HepG2 (cell line): ENCODE results near the gene AKAP3. TPM values are rescaled to one million over a fixed set of nuclear protein-coding genes. Genes with fewer than 3 reads are reported as not detected.

ENCODE experiments used
- ATAC-seq: fragments of 200-7000 bp; cut with Tn5 transposase; 3 replicates; pipeline ENCODE4 v1.9.1; 2020; ENCODE audit warnings: mild to moderate bottlenecking, moderate library complexity
- BruUV-seq: library from RNA; stranded (reverse); fragments of 400-500 nt; replicated peaks from 2 replicates; lab custom pipeline; 2021; lab: Mats Ljungman, UMichigan
- CTCF ChIA-PET: fragments of 300-600 bp; formaldehyde crosslinking; extraction: SDS; loops from one replicate; lab custom pipeline; 2021; ENCODE audit warnings: low total read pairs, inconsistent platforms, low intra/inter-chr PET ratio; lab: Yijun Ruan, JAX
- POLR2A ChIA-PET: fragments of 350-600 bp; sonication (Branson Sonifier 250); formaldehyde crosslinking; loops from one replicate; lab custom pipeline; 2020; ENCODE audit warnings: antibody characterized with exemption, inconsistent platforms; lab: Yijun Ruan, JAX
- DNase-seq: peaks from one replicate; pipeline ENCODE4 v3.0.0-alpha.2; 2015; ENCODE audit warnings: low spot score
- FAIRE-seq: peaks from 3 replicates; lab custom pipeline; 2011; peaks lifted over from hg19 to GRCh38; lab: Jason Lieb, UNC
- H2AFZ ChIP-seq: one replicate; pipeline ENCODE4 v1.6.1; 2011; ENCODE audit warnings: low read length, inconsistent platforms
- H3K27ac ChIP-seq: fragments of 300-600 bp; 3 replicates; pipeline ENCODE4 v1.8.0; 2011; ENCODE audit warnings: mixed run types, mild to moderate bottlenecking, mixed read lengths, low read length, inconsistent platforms; ENCODE audit not compliant: insufficient read depth; ENCODE audit errors: extremely low read length
- H3K27me3 ChIP-seq, 2 experiments: fragments of 200-600 bp in 1 of 2; 2 replicates in 1 of 2; 3 replicates in 1 of 2; pipeline versions ENCODE4 v1.6.0 to v1.8.0; 2011; ENCODE audit warnings: low read length in 2 of 2, mild to moderate bottlenecking in 2 of 2, moderate library complexity in 2 of 2, inconsistent platforms in 1 of 2; ENCODE audit not compliant: insufficient read depth in 2 of 2, control insufficient read depth in 1 of 2
- H3K36me3 ChIP-seq, 2 experiments: fragments of 200-600 bp in 1 of 2; replicated peaks in 1 of 2; 2 replicates in 1 of 2; 3 replicates in 1 of 2; pipeline versions ENCODE4 v1.5.1 to v1.8.0; 2011; ENCODE audit warnings: low read length in 2 of 2, inconsistent platforms in 1 of 2; ENCODE audit not compliant: insufficient read depth in 2 of 2, control insufficient read depth in 1 of 2
- H3K4me1 ChIP-seq: 2 replicates; pipeline ENCODE4 v1.5.1; 2012; ENCODE audit warnings: low read length, inconsistent platforms; ENCODE audit not compliant: insufficient read depth
- H3K4me2 ChIP-seq: 2 replicates; pipeline ENCODE4 v1.6.0; 2011; ENCODE audit warnings: low read depth, low read length, inconsistent platforms
- H3K4me3 ChIP-seq, 3 experiments: fragments of 200-600 bp in 1 of 3; sonication (generic), shearing (Covaris generic) in 1 of 3; replicated peaks in 1 of 3; 2 replicates each; pipeline ENCODE4 v1.5.1; 2011 to 2016; ENCODE audit warnings: low read length in 3 of 3, inconsistent platforms in 2 of 3, low read depth in 2 of 3, mild to moderate bottlenecking in 2 of 3, control low read depth in 1 of 3, mixed read lengths in 1 of 3; ENCODE audit not compliant: insufficient read depth in 1 of 3
- H3K79me2 ChIP-seq: one replicate; pipeline ENCODE4 v1.6.1; 2011; ENCODE audit warnings: low read length, inconsistent platforms; ENCODE audit not compliant: insufficient read depth
- H3K9ac ChIP-seq: 2 replicates; pipeline ENCODE4 v1.6.0; 2011; ENCODE audit warnings: mild to moderate bottlenecking, low read depth, low read length, inconsistent platforms; ENCODE audit not compliant: insufficient read depth
- H3K9me3 ChIP-seq: 2 replicates; pipeline ENCODE4 v1.5.1; 2012; ENCODE audit warnings: mild to moderate bottlenecking, low read length
- H4K20me1 ChIP-seq: 2 replicates; pipeline ENCODE4 v1.6.0; 2011; ENCODE audit warnings: inconsistent platforms, mild to moderate bottlenecking, low read length, moderate library complexity; ENCODE audit not compliant: insufficient read depth
- ATRX ChIP-seq: sonication (generic); formaldehyde crosslinking; IDR thresholded peaks from 2 replicates; pipeline ENCODE4 v1.4.0; 2020; ENCODE audit warnings: missing genetic modification reagents, borderline replicate concordance
- CC2D1A ChIP-seq: sonication (generic); formaldehyde crosslinking; IDR thresholded peaks from 2 replicates; pipeline ENCODE4 v1.8.1; 2023; ENCODE audit warnings: mild to moderate bottlenecking, missing genetic modification reagents
- CENPX ChIP-seq: sonication (generic); formaldehyde crosslinking; IDR thresholded peaks from 2 replicates; pipeline ENCODE4 v1.9.0; 2021; ENCODE audit warnings: mild to moderate bottlenecking, missing genetic modification reagents, moderate library complexity
- KDM4B ChIP-seq: sonication (generic); formaldehyde crosslinking; IDR thresholded peaks from 2 replicates; pipeline ENCODE4 v1.4.0; 2020; ENCODE audit warnings: missing genetic modification reagents
- MBD4 ChIP-seq: IDR thresholded peaks from 2 replicates; pipeline ENCODE4 v1.6.1; 2012; ENCODE audit warnings: low read length, inconsistent platforms, borderline replicate concordance
- RFX3 ChIP-seq: IDR thresholded peaks from 2 replicates; pipeline ENCODE4 v1.6.1; 2016; ENCODE audit warnings: missing biosample characterization, missing genetic modification reagents
- TBL1XR1 ChIP-seq: fragments of 150-350 bp; IDR thresholded peaks from 2 replicates; pipeline ENCODE4 v1.6.1; 2014; ENCODE audit warnings: borderline replicate concordance, low read length; ENCODE audit not compliant: partially characterized antibody
- ZMYM3 ChIP-seq: sonication (generic); formaldehyde crosslinking; IDR thresholded peaks from 2 replicates; pipeline ENCODE4 v1.5.1; 2020; ENCODE audit warnings: mild to moderate bottlenecking, missing genetic modification reagents
- ZNF143 ChIP-seq: sonication (generic); formaldehyde crosslinking; IDR thresholded peaks from 2 replicates; pipeline ENCODE4 v1.4.0; 2020; ENCODE audit warnings: missing genetic modification reagents
- ZNF292 ChIP-seq: sonication (generic); formaldehyde crosslinking; IDR thresholded peaks from 2 replicates; pipeline ENCODE4 v1.8.1; 2022; ENCODE audit warnings: mild to moderate bottlenecking, low read depth, missing genetic modification reagents, borderline replicate concordance
- ZSCAN21 ChIP-seq: sonication (generic); formaldehyde crosslinking; IDR thresholded peaks from 2 replicates; pipeline ENCODE4 v1.8.0; 2022; ENCODE audit warnings: mild to moderate bottlenecking, missing genetic modification reagents, moderate library complexity, borderline replicate concordance
- WGBS: methylation state at CpG from one replicate; pipeline ENCODE4 v1.1.6; 2017; ENCODE audit warnings: low lambda C conversion rate; 5-methylcytosine and 5-hydroxymethylcytosine counted together
- in situ Hi-C: cut with HindIII; loops from 2 replicates; pipeline ENCODE4 v1.10.0; 2017; ENCODE audit warnings: low pct_unique_long_range_greater_than_20kb; ENCODE audit not compliant: extremely low pct_ligation_motif_present
- intact Hi-C: fragments of 100-400 bp; cut with micrococcal nuclease; formaldehyde crosslinking; loops from one replicate; pipeline ENCODE4 v1.10.0; 2022; ENCODE audit not compliant: unreplicated experiment
- polyA plus RNA-seq, 8 experiments: library from polyadenylated mRNA; depleted of rRNA in 3 of 8; stranded (reverse) in 7 of 8; unstranded in 1 of 8; fragments of >200 nt; fragmentation: Illumina TruSeq in 4 of 8; extraction: Trizol in 4 of 8; gene quantifications; 2 replicates each; pipeline versions ENCODE4 v1.2.1 to v1.2.3, GENCODE V29; 2011 to 2016; ENCODE audit warnings: low read depth in 4 of 8, missing spikeins in 1 of 8, mixed read lengths in 1 of 8; ENCODE audit not compliant: insufficient read depth in 1 of 8
- total RNA-seq, 5 experiments: library from RNA; depleted of rRNA; stranded (reverse); fragments of >200 nt; fragmentation: Illumina TruSeq; extraction: Trizol; gene quantifications; 2 replicates each; pipeline ENCODE4 v1.2.3, GENCODE V29; 2016; ENCODE audit warnings: low read depth in 1 of 5
- TF ChIP-seq, protein P1 (sequence below): sonication (generic); formaldehyde crosslinking; IDR thresholded peaks from 2 replicates; pipeline ENCODE4 v1.8.0; 2022; ENCODE audit warnings: mild to moderate bottlenecking, missing genetic modification reagents, borderline replicate concordance
- TF ChIP-seq, protein P2 (sequence below): sonication (generic); formaldehyde crosslinking; IDR thresholded peaks from 2 replicates; pipeline ENCODE4 v1.5.1; 2020; ENCODE audit warnings: missing genetic modification reagents, mild to moderate bottlenecking, borderline replicate concordance
- TF ChIP-seq, protein P3 (sequence below): sonication (generic); formaldehyde crosslinking; IDR thresholded peaks from 2 replicates; pipeline ENCODE4 v1.4.0; 2020; ENCODE audit warnings: missing genetic modification reagents, borderline replicate concordance
- TF ChIP-seq, protein P4 (sequence below): sonication (generic); formaldehyde crosslinking; IDR thresholded peaks from 2 replicates; pipeline ENCODE4 v1.5.1; 2020; ENCODE audit warnings: missing genetic modification reagents, mild to moderate bottlenecking, borderline replicate concordance

AKAP3 gene
- total and polyA plus RNA-seq, 2 of the 13 experiments (the other 11 are each of a cell fraction or from before 2014, with no cell fraction given): 0.22 to 0.49 TPM

DNA sequence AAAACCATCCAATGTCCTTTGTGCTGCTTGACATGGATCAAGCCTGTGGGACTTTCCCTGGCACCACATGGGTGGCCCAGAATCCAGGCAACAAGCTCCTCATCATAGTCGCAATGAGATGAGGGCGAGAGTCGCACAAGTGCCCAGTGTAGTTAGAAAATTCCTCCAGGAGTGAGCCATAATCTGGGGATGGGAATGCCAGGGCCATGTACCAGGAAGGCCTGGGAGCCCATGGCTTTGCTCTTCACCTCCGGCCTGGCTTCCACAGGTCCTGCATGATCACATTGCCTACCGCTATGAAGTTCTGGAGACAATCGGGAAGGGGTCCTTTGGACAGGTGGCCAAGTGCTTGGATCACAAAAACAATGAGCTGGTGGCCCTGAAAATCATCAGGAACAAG is 53.0 kb downstream of the AKAP3 start:
- BruUV-seq: no TSS peak
- no peaks in the 10 kb centered on the region for H3K79me2 ChIP-seq
- no peaks in the 10 kb centered on the region for H3K36me3 ChIP-seq
- no peaks in the 10 kb centered on the region for H3K9me3 ChIP-seq
- no peaks in the 10 kb centered on the region for H4K20me1 ChIP-seq
- no peak overlapping the region for H2AFZ ChIP-seq
- in situ Hi-C loops: no loop called here
- no peak overlapping the region for H3K9ac ChIP-seq
- no peak overlapping the region for H3K4me2 ChIP-seq
- no peaks in the 10 kb centered on the region for H3K4me1 ChIP-seq
- H3K27ac ChIP-seq: no peak overlapping the region
- ATAC-seq (no peak), DNase-seq (no peak), FAIRE-seq (no peak)
- no peak overlapping the region for H3K4me3 ChIP-seq
- intact Hi-C loops: no loop called here
- ChIA-PET POLR2A (no interaction called here), CTCF (no interaction called here)
- H3K27me3 ChIP-seq: peaks cover 2 to 25% of the 10 kb centered on the region in 2 experiments; a peak in 3 of 5 replicates
- WGBS: 73% methylated on average over 6 of the region's 6 CpGs
- TF ChIP-seq CENPX (CRISPR knock-in tag) (no peak), ATRX (no peak), ZMYM3 (CRISPR knock-in tag) (no peak), MBD4 (no peak), ZNF292 (CRISPR knock-in tag) (no peak), ZSCAN21 (no peak), TBL1XR1 (no peak), RFX3 (CRISPR knock-in tag) (no peak), KDM4B (CRISPR knock-in tag) (no peak), ZNF143 (CRISPR knock-in tag) (no peak), CC2D1A (CRISPR knock-in tag) (no peak)
- TF ChIP-seq, protein P1, sequence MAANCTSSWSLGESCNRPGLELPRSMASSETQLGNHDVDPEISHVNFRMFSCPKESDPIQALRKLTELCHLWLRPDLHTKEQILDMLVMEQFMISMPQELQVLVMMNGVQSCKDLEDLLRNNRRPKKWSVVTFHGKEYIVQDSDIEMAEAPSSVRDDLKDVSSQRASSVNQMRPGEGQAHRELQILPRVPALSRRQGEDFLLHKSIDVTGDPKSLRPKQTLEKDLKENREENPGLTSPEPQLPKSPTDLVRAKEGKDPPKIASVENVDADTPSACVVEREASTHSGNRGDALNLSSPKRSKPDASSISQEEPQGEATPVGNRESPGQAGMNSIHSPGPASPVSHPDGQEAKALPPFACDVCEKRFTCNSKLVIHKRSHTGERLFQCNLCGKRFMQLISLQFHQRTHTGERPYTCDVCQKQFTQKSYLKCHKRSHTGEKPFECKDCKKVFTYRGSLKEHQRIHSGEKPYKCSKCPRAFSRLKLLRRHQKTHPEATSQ (CRISPR knock-in tag): no peak
- TF ChIP-seq, protein P2, sequence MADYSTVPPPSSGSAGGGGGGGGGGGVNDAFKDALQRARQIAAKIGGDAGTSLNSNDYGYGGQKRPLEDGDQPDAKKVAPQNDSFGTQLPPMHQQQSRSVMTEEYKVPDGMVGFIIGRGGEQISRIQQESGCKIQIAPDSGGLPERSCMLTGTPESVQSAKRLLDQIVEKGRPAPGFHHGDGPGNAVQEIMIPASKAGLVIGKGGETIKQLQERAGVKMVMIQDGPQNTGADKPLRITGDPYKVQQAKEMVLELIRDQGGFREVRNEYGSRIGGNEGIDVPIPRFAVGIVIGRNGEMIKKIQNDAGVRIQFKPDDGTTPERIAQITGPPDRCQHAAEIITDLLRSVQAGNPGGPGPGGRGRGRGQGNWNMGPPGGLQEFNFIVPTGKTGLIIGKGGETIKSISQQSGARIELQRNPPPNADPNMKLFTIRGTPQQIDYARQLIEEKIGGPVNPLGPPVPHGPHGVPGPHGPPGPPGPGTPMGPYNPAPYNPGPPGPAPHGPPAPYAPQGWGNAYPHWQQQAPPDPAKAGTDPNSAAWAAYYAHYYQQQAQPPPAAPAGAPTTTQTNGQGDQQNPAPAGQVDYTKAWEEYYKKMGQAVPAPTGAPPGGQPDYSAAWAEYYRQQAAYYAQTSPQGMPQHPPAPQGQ (CRISPR knock-in tag): no peak
- TF ChIP-seq, protein P3, sequence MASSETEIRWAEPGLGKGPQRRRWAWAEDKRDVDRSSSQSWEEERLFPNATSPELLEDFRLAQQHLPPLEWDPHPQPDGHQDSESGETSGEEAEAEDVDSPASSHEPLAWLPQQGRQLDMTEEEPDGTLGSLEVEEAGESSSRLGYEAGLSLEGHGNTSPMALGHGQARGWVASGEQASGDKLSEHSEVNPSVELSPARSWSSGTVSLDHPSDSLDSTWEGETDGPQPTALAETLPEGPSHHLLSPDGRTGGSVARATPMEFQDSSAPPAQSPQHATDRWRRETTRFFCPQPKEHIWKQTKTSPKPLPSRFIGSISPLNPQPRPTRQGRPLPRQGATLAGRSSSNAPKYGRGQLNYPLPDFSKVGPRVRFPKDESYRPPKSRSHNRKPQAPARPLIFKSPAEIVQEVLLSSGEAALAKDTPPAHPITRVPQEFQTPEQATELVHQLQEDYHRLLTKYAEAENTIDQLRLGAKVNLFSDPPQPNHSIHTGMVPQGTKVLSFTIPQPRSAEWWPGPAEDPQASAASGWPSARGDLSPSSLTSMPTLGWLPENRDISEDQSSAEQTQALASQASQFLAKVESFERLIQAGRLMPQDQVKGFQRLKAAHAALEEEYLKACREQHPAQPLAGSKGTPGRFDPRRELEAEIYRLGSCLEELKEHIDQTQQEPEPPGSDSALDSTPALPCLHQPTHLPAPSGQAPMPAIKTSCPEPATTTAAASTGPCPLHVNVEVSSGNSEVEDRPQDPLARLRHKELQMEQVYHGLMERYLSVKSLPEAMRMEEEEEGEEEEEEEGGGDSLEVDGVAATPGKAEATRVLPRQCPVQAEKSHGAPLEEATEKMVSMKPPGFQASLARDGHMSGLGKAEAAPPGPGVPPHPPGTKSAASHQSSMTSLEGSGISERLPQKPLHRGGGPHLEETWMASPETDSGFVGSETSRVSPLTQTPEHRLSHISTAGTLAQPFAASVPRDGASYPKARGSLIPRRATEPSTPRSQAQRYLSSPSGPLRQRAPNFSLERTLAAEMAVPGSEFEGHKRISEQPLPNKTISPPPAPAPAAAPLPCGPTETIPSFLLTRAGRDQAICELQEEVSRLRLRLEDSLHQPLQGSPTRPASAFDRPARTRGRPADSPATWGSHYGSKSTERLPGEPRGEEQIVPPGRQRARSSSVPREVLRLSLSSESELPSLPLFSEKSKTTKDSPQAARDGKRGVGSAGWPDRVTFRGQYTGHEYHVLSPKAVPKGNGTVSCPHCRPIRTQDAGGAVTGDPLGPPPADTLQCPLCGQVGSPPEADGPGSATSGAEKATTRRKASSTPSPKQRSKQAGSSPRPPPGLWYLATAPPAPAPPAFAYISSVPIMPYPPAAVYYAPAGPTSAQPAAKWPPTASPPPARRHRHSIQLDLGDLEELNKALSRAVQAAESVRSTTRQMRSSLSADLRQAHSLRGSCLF (CRISPR knock-in tag): no peak
- TF ChIP-seq, protein P4, sequence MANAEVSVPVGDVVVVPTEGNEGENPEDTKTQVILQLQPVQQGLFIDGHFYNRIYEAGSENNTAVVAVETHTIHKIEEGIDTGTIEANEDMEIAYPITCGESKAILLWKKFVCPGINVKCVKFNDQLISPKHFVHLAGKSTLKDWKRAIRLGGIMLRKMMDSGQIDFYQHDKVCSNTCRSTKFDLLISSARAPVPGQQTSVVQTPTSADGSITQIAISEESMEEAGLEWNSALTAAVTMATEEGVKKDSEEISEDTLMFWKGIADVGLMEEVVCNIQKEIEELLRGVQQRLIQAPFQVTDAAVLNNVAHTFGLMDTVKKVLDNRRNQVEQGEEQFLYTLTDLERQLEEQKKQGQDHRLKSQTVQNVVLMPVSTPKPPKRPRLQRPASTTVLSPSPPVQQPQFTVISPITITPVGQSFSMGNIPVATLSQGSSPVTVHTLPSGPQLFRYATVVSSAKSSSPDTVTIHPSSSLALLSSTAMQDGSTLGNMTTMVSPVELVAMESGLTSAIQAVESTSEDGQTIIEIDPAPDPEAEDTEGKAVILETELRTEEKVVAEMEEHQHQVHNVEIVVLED: no peak
